Posterior vena cava (tissue), 2 donors: ENCODE results near the gene HES4. TPM values are rescaled to one million over a fixed set of nuclear protein-coding genes. Genes with fewer than 3 reads are reported as not detected.
"Not testable (repeated sequence)": the region's sequence is repeated elsewhere in the genome, so short reads cannot be mapped to it uniquely, and the experiment has no call there.

ENCODE experiments used
- DNase-seq: peaks from one replicate; pipeline ENCODE4 v3.0.0-alpha.2; 2020; ENCODE audit warnings: low spot score
- intact Hi-C, 2 donors: fragments of 100-400 bp; cut with DNase I; formaldehyde crosslinking; loops; one replicate each; pipeline versions ENCODE4 v1.14.1 to v1.14.2; 2022 to 2023
- total RNA-seq, 2 donors: library from RNA; stranded (reverse); fragmentation: NEBNext Ultra II Directional; extraction: Animal tissue kit (Norgen Biotek cat#: 25700); gene quantifications; one replicate each; pipeline ENCODE4 v1.2.1, GENCODE V29; 2021
- donor health status: DM: yes; HTN: yes; CAD: no.
- donor health status: DM: yes; HTN: yes; CAD: no.

Gene HES4
- total RNA-seq, 2 donors from 2014 or later = 53.5 to 54.4 TPM

DNA sequence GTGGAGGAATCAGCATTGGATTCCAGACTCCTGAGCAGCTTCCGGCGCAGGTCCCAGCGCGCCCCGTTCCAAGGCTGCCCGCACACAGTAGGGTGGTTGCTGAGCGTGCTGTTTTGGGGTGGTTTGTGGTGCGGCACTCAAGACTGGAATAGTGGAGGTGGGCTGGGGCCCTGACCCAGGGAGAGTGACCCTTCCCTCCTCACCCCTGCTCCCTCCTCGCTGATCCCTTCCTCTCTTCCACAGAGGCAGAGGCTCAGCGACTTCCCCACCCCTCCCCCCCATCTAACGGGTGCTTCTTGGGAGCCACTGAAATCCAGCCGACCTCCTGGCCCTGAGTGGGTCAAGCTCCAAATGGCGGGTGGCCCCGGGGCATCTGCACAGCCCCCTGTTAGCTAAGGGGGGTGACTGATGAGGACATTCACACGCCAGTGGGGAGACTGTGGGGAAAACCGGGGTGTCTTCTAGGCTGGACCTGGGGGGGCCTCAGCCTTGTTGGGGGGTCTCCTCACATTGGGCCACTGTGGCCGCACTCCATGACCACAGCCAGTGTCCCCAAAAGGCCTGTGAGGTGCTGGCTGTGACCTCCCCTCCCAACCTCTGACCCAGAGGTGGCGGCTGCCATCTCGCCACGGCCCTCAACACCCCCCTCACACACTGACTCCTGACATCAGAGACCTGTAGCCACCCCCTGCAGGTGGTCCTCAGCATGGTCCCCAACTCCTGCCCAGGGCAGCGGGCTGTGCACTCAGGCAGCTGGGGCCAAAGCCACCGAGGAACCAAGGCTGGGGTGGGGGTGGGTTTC lies 3.9 kb upstream of the HES4 start:
- DNase-seq = no peak
- intact Hi-C loops = no loop called here

DNA sequence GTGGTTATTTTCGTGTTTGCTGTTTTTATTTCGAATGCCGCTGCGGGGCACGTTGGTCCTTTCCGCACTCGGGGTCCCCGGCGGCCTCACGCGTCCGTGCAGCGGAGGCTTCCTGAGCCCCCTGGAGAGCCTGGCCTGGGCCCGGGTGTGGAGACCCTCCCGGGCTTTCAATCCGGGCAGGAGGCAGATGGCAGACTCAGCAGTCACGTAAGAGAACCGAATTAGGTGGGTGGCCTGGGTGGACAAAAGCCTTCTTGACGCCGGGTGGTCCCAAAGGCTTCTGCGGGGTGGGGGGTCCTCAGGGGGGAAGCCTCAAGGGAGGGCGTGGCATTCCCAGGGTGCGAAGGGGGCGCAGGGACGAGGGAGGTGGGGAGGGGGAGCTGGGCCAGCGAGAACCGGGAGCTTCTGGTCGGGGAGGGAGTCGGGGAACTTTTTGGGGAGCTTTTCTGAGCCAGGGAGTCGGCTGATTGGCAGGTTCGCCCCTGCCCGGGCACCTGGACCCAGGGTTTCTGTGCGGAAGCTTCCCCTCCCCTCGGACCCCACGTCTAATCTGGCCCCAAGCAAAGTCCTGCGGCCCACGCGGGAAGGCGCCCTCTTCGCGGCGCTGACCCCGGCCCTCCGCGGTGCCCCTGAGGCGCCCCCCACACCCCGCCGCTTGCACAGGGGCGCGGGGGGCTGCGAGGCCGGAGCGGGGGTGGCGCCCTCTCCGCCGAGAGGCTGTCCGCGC lies 1.3 kb upstream of the HES4 start:
- intact Hi-C loops = no loop called here
- DNase-seq = no peak

DNA sequence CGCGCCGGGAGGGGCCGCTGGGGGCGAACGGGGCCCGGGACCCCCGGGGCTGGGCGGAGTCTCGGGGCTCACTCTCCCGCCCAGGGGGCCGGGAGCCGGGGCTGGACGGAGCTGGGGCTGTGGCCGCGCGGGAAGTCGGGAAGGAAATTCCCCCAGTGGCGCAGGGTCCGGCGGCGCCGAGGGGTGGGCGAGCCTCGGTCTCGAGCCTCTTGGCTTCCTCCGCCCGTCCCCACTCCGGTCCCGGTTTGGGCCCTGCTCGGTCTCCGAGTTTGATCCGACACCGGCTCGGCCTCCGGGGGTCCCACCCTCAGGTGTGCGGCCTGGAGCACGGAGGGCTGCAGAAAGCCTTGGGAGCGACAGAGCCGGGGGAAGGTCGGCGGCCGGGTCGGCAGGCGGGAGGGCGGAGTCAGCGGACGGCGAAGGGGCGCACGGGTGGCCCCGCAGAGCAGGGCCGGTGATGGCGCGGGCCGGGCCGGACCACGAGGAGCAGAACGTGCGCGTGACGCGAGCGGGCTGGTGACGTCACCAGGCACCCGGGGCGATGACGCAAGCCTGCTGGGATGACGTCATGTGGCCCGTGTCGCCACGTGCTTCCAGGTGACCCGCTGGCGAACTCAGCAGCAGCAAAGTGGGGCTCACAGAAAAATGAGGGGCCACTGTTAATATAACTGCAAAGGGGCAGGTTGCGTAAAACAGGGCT lies 610 bp upstream of the HES4 start:
- intact Hi-C loops = no loop called here

DNA sequence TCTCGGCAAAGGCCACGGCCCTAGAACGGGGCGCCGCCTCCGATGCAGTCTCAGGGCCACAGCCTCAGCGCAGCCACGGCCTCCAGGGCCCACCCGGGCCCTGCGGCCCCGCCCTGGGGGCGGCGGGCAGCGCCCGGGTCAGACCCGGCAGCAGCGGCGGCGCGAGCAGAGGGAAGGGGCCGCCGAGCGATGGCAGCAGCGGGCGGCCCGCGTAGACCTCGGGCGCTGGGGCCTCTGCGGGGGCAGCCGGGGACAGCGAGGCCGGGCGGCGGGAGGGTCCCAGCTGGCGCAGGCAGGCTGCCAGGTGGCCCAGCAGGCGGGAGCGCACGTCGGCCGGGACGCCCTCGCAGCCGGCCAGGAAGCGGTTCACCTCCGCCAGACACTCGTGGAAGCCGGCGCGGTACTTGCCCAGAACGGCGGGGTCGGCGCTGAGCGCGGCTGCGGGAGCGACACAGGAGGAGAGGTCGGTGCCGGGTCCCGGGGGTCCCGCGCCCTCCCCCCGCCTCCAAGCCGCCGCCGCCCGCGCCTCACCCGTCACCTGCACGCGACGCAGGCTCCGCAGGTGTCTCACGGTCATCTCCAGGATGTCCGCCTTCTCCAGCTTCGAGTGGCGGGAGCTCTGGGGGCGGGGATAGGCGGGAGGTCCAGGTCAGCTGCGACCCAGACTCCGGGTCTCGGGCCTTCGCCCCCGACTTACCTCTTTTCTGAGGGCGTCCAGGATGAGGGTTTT lies 737 bp downstream of the HES4 start:
- intact Hi-C loops = no loop called here
- no peak for DNase-seq

More for the DNA sequence above, 610 bp upstream of the HES4 start:
- DNase-seq = peak; percentile 94

DNA sequence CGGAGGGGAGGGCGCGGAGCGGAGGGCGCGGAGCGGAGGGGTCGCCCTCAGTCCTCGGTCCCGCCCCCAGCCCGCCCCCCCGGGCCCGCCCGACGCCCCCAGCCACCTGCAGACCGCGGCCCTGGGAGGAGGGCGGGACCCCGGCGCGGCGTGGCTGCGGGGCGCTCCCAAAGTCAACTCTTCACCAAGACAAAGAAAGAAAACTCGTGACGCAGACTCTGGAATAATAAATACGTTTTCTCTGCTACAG lies 1.2 kb downstream of the HES4 start:
- DNase-seq = no peak
- intact Hi-C loops = no loop called here

DNA sequence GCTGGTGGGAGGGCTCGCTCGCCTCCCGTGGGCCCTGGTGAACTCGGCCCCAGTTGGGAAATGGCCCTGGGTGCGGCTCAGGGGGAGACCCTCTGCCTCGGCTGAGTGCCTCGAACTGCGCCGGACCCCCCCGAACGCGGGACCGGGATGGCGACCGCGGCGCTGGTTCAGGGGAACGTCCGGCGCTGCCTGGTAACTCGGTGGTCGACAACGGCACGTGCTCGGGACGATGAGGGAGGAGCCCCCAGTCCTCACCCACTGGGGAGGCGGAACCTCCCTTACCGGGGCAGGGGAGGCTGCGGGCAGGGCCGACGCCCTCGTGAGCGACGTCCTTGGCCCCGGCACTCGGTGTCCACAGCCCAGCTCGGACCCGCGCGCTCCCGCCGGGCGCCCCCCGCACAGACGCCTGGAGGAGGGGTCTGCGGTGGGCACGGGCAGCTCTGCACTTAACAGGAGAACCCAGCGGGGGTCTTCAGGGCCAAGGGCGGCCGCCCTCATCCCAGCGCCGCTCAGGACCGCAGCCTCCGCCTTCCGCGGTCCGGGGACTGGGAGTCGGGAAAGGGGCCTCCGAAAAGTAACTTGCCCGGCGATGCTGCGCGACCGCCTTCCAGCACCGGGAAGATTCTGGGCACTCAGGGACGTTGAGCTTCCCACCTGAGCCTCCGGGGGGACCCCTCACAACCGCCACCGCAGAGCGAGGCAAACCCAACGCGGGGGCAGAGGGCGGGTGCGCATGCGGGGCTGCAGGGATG lies 1.7 kb downstream of the HES4 start:
- peak; percentile 81 for DNase-seq
- intact Hi-C loops = loop anchor here in 1 of 2 donors (1.0 kb wide), 1 partner anchor 155 kb away; no protein-coding TSS in a partner anchor

DNA sequence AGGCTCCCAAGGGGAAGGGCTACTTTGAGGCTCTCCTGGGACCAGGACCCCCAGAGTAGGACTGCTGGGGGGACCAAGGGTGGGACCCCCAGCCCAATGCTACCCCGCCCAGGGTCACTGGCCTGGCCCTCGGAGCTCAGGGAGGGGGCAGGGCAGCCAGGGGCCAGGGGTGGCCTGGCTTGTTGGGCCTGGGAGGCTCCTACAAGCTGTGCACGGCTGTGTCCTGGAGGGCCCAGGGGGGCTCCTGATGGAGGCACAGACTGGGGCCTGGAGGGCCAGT lies 2.2 kb downstream of the HES4 start:
- intact Hi-C loops = loop anchor here in 1 of 2 donors (1.0 kb wide), 1 partner anchor 156 kb away; no protein-coding TSS in a partner anchor
- no peak for DNase-seq

DNA sequence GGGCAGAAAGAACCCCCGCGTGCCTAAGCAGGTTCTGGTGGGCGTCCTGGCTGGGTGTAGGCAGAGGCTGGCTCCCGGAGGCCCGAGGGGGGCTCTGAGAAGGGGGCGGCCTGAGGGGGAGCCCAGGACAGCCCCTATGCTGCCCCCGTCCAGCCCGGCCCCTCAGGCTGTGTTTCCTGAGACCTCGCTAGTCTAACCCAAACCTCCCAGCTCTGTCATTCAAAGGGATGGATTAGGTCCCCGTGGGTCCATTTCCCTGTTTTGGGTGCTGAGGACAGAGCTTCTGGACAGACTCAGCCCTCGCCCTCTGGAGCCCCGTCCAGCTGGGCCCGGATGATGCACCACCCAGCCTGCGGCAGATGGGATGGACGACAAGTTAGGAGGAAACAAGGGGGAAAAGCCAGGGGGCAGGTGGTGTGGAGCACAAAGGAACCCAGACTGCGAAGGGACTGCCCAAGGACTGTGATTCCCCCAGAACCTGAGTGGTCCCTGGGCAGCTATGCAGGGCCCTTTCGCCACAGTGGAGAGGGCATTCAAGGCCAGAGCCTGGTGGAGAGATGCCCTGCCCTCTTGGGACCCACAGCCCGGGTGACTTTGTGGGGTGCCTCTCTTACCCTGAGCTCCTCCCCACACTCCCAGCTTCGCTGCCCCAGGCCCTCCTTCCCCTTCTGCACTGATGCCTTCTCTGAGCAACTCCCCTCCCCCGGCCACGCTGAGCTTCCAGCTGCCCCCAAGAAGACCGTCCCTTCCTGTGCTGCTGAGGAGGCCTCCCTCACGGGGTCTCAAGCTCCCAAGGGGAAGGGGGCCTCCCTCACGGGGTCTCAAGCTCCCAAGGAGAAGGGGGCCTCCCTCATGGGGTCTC lies 2.8 kb downstream of the HES4 start:
- no peak for DNase-seq
- intact Hi-C loops = loop anchor here in 1 of 2 donors (1.0 kb wide), 1 partner anchor 156 kb away; no protein-coding TSS in a partner anchor

DNA sequence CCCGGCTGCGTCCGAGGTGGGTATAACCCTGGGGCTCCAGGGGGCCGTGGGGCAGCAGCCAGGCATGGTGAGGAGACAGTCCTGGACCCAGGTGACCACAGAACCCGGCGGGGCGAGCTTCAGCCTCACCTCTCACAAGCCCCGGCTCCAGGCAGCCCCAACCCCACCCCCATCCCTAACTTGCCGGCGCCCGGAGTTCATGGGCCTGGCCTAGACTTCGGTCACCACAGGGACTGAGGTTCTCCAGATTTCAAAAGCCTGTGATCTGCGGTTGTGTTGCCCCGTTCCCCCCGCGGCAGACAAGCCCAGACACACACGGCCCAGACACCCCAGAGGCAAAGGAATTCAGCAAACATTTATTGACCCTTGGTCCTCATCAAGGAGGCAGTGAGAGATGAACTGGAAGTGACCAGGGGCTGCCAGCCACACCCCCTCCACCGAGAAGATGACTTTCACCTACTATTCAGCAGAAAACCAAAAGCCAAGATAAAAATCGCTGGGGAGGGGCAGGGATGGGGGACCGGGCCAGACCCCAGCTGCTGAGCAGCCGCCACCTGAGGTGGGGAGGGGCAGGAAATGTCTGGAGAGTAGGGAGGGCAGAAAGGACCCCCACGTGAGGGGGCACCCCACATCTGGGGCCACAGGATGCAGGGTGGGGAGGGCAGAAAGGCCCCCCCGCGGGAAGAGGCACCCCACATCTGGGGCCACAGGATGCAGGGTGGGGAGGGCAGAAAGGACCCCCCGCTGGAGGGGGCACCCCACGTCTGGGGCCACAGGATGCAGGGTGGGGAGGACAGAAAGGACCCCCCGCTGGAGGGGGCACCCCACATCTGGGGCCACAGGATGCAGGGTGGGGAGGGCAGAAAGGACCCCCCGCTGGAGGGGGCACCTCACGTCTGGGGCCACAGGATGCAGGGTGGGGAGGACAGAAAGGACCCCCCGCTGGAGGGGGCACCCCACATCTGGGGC lies 3.9 kb downstream of the HES4 start:
- intact Hi-C loops = no loop called here
- no peak for DNase-seq

DNA sequence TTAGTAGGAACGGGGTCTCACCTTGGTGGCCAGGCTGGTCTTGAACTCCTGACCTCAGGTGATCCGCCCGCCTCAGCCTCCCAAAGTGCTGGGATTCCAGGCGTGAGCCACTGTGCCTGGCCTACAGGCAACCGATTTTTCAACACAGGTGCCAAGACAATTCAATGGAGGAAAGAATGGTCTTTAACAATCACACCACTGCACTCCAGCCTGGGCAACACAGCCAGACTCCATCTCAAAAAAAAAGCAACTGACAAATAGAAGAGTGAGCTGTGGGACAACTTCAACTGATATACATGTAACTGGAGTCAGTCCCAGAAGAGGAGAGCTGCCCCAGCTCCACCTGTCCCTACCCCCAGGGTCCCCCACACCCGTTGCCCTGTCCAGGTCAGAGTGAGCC lies 5.4 kb downstream of the HES4 start:
- intact Hi-C loops = not testable (repeated sequence)

DNA sequence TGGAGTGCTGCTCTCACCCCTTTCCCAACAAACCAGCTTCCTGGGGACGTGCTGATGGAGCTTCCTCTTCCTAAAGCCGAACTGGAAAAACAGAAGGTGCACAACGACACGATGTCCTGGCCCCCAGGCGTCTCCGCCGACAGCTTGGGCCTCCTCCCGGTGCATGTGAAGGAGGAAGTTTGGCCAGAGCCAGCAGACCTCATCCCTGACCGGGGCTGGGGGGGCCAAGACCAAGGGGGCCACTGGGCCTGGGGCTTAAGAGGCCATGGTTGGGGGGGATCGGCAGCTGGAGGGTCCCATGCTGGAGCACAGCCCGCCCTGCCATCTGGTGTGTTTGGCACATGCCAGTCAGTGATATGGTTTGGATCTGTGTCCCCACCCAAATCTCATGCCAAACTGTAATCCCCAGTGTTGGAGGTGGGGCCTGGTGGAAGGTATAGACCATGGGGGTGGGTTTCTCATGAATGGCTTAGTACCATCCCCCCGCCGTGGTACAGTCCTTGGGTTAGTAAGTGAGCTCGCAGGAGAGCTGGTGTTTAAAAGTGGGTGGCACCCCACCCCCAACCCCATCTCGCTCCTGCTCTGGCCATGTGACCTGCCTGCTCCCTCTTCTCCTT lies 6.4 kb downstream of the HES4 start:
- intact Hi-C loops = no loop called here
- DNase-seq = no peak

More for the DNA sequence above, 5.4 kb downstream of the HES4 start:
- not testable (repeated sequence) for DNase-seq

DNA sequence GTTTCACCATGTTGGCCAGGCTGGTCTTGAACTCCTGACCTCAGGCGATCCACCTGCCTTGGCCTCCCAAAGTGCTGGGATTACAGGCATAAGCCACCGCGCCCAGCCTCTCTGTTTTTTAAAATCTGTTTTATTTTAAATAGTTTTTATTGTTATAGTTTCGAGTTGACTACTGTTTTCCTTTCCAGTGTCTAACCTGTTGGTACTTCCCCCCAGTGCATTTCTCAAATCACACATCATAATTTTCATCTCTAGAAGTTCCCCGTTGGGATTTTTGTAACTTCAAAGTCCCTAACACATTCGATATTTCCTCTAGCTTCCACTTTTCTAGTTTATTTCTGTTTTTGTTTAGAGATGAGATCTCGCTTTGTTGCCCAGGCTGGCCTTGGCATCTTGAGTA lies 7.5 kb downstream of the HES4 start:
- intact Hi-C loops = no loop called here
- no peak for DNase-seq

DNA sequence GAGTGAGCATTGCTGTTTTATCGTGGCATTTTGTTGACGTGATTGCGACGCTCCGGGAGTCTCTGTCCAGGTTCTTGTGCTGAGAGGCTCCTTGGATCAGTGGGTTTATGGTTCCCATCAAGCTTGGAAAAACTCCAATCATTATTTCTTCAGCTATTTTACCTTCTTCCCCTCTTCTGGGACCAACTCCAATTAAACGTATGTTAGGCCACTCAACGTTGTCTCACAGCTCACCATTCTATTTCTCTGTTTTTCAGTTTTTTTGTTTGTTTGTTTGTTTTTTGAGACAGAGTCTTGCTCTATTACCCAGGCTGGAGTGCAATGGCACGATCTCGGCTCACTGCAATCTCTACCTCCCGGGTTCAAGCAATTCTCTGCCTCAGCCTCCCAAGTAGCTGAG lies 8.0 kb downstream of the HES4 start:
- DNase-seq = no peak
- intact Hi-C loops = no loop called here

DNA sequence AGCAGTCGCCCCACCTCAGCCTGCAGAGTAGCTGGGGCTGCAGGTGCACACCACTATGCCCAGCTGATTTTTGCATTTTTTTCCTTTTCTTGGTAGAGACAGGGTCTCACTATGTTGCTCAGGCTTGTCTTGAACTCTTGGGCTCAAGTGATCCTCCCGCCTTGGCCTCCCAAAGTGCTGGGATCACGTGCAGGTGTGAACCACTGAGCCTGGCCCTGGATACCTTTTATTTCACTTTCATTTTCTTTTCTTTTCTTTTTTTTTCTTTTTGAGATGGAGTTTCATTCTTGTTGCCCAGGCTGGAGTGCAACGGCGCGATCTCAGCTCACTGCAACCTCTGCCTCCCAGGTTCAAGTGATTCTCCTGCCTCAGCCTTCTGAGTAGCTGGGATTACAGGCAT lies 8.6 kb downstream of the HES4 start:
- DNase-seq, intact Hi-C loops: not testable (repeated sequence)

DNA sequence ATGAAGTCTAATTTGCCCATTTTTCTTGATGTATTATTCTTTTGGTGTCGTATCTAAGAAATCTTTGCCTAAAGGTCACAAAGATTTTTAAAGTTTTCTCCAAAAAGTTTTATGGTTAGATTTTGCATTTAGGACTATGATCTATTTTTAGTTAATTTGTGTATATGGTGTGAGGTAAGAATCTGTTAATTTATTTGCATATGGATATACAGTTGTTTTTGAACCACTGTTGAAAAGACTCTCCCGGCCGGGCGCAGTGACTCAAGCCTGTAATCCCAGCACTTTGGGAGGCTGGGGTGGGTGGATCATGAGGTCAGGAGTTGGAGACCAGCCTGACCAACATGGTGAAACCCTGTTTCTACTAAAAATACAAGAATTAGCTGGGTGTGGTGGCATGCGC lies 11.8 kb downstream of the HES4 start:
- DNase-seq, intact Hi-C loops: not testable (repeated sequence)

DNA sequence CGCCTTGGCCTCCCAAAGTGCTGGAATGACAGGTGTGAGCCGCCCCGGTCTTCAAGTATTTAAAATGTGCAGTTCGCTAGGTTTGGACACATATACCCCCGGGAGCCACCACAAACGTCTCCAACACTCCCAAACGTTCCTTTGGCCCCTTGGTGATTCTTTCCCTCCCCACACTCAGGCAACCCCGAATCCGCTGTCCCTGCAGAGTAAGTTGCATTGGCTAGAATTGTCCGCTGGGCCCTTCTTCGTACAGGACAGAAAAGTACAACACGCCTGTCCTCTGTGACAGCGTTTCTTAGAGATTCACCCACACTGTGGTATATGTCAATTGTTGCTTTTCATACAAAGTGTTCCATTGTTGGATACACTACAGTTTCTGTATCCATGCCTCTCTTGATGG lies 14.8 kb downstream of the HES4 start:
- DNase-seq = no peak
- intact Hi-C loops = no loop called here

DNA sequence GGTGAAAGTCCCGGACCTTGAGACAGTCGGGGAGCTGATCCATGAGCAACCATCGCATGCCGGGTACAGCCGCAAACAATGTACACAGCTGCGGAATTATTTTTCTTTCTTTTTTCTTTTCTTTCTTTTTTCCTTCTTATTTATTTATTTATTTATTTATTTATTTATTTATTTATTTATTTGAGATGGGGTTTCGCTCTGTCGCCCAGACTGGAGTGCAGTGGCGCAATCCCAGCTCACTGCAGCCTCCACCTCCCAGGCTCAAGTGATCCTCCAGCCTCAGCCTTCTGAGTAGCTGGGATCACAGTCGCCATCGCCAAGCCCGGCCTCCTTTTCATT lies 15.5 kb downstream of the HES4 start:
- intact Hi-C loops = loop anchor here in 1 of 2 donors (5.0 kb wide), 1 partner anchor 78 kb away; no protein-coding TSS in a partner anchor
- no peak for DNase-seq
